GM12878 (cell line): ENCODE measurements around the gene NLRC3. TPM values are rescaled to one million over a fixed set of nuclear protein-coding genes. Genes with fewer than 3 reads are reported as not detected.
A peak's percentile ranks its signal among the peaks of the same experiment; 100 is the strongest.

ENCODE experiments used
- CEBPZ ChIP-seq: fragments of 150-350 bp; IDR thresholded peaks from 2 replicates; pipeline ENCODE4 v1.6.1; 2016; ENCODE audit warnings: low read depth, low read length
- CHD1 ChIP-seq: IDR thresholded peaks from 2 replicates; pipeline ENCODE4 v1.6.1; 2012; ENCODE audit warnings: low read depth, low read length, improper control_type of control experiment
- CHD2 ChIP-seq: IDR thresholded peaks from 2 replicates; pipeline ENCODE4 v1.6.1; 2011; ENCODE audit warnings: low read depth, low read length, improper control_type of control experiment, borderline replicate concordance
- CREB1 ChIP-seq: IDR thresholded peaks from 2 replicates; pipeline ENCODE4 v1.6.1; 2012; ENCODE audit warnings: low read depth, mild to moderate bottlenecking, inconsistent platforms
- DPF2 ChIP-seq: fragments of 450-650 bp; IDR thresholded peaks from 2 replicates; pipeline ENCODE4 v1.6.1; 2017; ENCODE audit warnings: mild to moderate bottlenecking
- EGR1 ChIP-seq, 2 experiments: IDR thresholded peaks; 1 replicate in 1 of 2; 2 replicates in 1 of 2; pipeline ENCODE4 v1.6.1; 2011 to 2012; ENCODE audit warnings: low read depth in 2 of 2, low read length in 2 of 2, borderline replicate concordance in 1 of 2, mild to moderate bottlenecking in 1 of 2, moderate library complexity in 1 of 2
- EP300 ChIP-seq, 2 experiments: fragments of 150-350 bp in 1 of 2; IDR thresholded peaks; 2 replicates each; pipeline ENCODE4 v1.6.1; 2011 to 2012; ENCODE audit warnings: low read depth in 2 of 2, low read length in 2 of 2, borderline replicate concordance in 1 of 2, improper control_type of control experiment in 1 of 2, inconsistent platforms in 1 of 2; ENCODE audit not compliant: control insufficient read depth in 1 of 2
- ESRRA ChIP-seq: IDR thresholded peaks from 2 replicates; pipeline ENCODE4 v1.6.1; 2012; ENCODE audit warnings: mild to moderate bottlenecking, low read length, improper control_type of control experiment
- HCFC1 ChIP-seq: fragments of 150-350 bp; IDR thresholded peaks from 2 replicates; pipeline ENCODE4 v1.6.1; 2014; ENCODE audit warnings: low read length
- JUNB ChIP-seq: IDR thresholded peaks from 2 replicates; pipeline ENCODE4 v1.6.1; 2016; ENCODE audit warnings: antibody characterized with exemption, mild to moderate bottlenecking
- KLF5 ChIP-seq: fragments of 450-650 bp; IDR thresholded peaks from 2 replicates; pipeline ENCODE4 v1.6.1; 2014; ENCODE audit warnings: mild to moderate bottlenecking; ENCODE audit not compliant: partially characterized antibody
- MEF2A ChIP-seq: IDR thresholded peaks from 2 replicates; pipeline ENCODE4 v1.6.1; 2011; ENCODE audit warnings: low read depth, mild to moderate bottlenecking, low read length, moderate library complexity; ENCODE audit not compliant: insufficient read depth
- NR2C1 ChIP-seq: fragments of 450-650 bp; IDR thresholded peaks from 2 replicates; pipeline ENCODE4 v1.6.1; 2017; ENCODE audit warnings: antibody characterized with exemption, mild to moderate bottlenecking, moderate library complexity
- NR2C2 ChIP-seq: IDR thresholded peaks from 2 replicates; pipeline ENCODE4 v1.6.1; 2011; ENCODE audit warnings: borderline replicate concordance, low read depth; ENCODE audit not compliant: control insufficient read depth, insufficient read length
- POLR2A ChIP-seq: IDR thresholded peaks from 2 replicates; pipeline ENCODE4 v1.6.1; 2011; ENCODE audit warnings: low read depth, mild to moderate bottlenecking, low read length
- POLR2AphosphoS5 ChIP-seq: IDR thresholded peaks from 2 replicates; pipeline ENCODE4 v1.6.1; 2011; ENCODE audit warnings: mild to moderate bottlenecking, low read length, inconsistent platforms
- RAD21 ChIP-seq: IDR thresholded peaks from 2 replicates; pipeline ENCODE4 v1.6.1; 2011; ENCODE audit warnings: mild to moderate bottlenecking, low read depth, low read length, moderate library complexity; ENCODE audit not compliant: insufficient read depth
- RELB ChIP-seq: fragments of 450-650 bp; IDR thresholded peaks from 2 replicates; pipeline ENCODE4 v1.6.1; 2017; ENCODE audit warnings: low read depth, mild to moderate bottlenecking, moderate library complexity
- YBX1 ChIP-seq: fragments of 450-650 bp; IDR thresholded peaks from 2 replicates; pipeline ENCODE4 v1.6.1; 2016; ENCODE audit warnings: antibody characterized with exemption
- ZBTB4 ChIP-seq: fragments of 450-650 bp; formaldehyde crosslinking; IDR thresholded peaks from 2 replicates; pipeline ENCODE4 v1.4.0; 2022; ENCODE audit warnings: mild to moderate bottlenecking, moderate library complexity
- polyA plus RNA-seq, 11 experiments: library from polyadenylated mRNA; depleted of rRNA in 4 of 11; unstranded in 6 of 11; stranded (reverse) in 5 of 11; fragments of >200 nt; fragmentation: Nextera tagmentation in 4 of 11; fragmentation: Illumina TruSeq in 1 of 11; extraction: Ambion mirVana in 4 of 11; extraction: Trizol in 1 of 11; gene quantifications; 1 replicate in 1 of 11; 2 replicates in 10 of 11; pipeline versions ENCODE4 v1.2.1 to v1.2.3, GENCODE V29; 2011 to 2016; ENCODE audit warnings: inconsistent platforms in 2 of 11, missing spikeins in 2 of 11, low read depth in 1 of 11
- total RNA-seq, 4 experiments: library from RNA; depleted of rRNA in 3 of 4; stranded (reverse); fragments of >200 nt in 3 of 4; fragmentation: Illumina TruSeq in 1 of 4; extraction: Trizol in 1 of 4; gene quantifications; 2 replicates each; pipeline versions ENCODE4 v1.2.1 to v1.2.3, GENCODE V29; 2013 to 2021
- TF ChIP-seq, protein P1 (sequence below): fragments of 450-650 bp; conservative IDR thresholded peaks from 2 replicates; pipeline ENCODE4 v1.6.1; 2017; ENCODE audit warnings: mild to moderate bottlenecking, moderate library complexity

The NLRC3 gene
- total and polyA plus RNA-seq, 10 of the 15 experiments (the other 5 are each of a cell fraction or from before 2014, with no cell fraction given): 2.2 to 17.8 (median 7.6) TPM

DNA sequence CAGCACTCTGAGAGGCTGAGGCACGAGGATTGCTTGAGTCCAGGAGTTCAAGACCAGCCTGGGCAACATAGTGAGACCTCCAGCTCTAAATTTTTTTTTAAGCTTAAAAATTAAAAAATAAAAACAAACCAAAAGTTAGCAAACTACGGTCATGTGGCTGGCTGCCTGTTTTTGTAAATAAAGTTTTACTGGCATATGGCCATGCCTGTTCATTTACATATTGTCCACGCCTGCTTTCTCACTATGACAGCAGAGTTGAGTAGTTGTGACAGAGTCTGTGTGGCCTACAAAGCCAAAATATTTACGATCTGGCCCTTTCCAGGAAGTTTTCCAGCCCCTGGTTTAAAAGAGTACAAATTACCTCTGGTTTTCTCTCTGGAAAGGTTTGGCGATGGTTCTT lies 30.9 kb upstream of the NLRC3 start (continued):
- TF ChIP-seq CEBPZ (no peak), NR2C2 (no peak), RAD21 (no peak), POLR2A (no peak), ZBTB4 (CRISPR knock-in tag) (no peak), HCFC1 (no peak), KLF5 (no peak), ESRRA (no peak), NR2C1 (no peak), POLR2AphosphoS5 (no peak), EGR1 (IDR thresholded peaks at IDR 0.05; ENCODE audit: borderline replicate concordance in 1 of 2, low read depth in 2 of 2, low read length in 2 of 2) (no peak), RELB (no peak), CREB1 (peak; percentile 56; the same call in 1 of the 2 replicates), EP300 (IDR thresholded peaks at IDR 0.05; ENCODE audit: borderline replicate concordance in 1 of 2, control insufficient read depth in 1 of 2, low read depth in 2 of 2, low read length in 2 of 2) (no peak), CHD1 (no peak), MEF2A (no peak), DPF2 (no peak), YBX1 (no peak), CHD2 (no peak), JUNB (peak; percentile 32; the same call in 1 of the 2 replicates)
- TF ChIP-seq, protein P1, sequence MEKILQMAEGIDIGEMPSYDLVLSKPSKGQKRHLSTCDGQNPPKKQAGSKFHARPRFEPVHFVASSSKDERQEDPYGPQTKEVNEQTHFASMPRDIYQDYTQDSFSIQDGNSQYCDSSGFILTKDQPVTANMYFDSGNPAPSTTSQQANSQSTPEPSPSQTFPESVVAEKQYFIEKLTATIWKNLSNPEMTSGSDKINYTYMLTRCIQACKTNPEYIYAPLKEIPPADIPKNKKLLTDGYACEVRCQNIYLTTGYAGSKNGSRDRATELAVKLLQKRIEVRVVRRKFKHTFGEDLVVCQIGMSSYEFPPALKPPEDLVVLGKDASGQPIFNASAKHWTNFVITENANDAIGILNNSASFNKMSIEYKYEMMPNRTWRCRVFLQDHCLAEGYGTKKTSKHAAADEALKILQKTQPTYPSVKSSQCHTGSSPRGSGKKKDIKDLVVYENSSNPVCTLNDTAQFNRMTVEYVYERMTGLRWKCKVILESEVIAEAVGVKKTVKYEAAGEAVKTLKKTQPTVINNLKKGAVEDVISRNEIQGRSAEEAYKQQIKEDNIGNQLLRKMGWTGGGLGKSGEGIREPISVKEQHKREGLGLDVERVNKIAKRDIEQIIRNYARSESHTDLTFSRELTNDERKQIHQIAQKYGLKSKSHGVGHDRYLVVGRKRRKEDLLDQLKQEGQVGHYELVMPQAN: no peak
